Aorta (tissue), 5 donors: ENCODE data around the gene APOBEC3B. TPM values are rescaled to one million over a fixed set of nuclear protein-coding genes. Genes with fewer than 3 reads are reported as not detected.
"Not testable (repeated sequence)": the region's sequence is repeated elsewhere in the genome, so short reads cannot be mapped to it uniquely, and the experiment has no call there.

Experiments used
- ATAC-seq: fragments of 200-7000 bp; cut with Tn5 transposase; one replicate; pipeline ENCODE4 v1.9.1; 2022; ENCODE audit warnings: moderate library complexity; ENCODE audit not compliant: low FRiP score
- DNase-seq, 2 donors: peaks; one replicate each; pipeline ENCODE4 v3.0.0-alpha.2; 2020
- H3K27ac ChIP-seq, 2 donors: one replicate each; pipeline ENCODE4 v1.5.1; 2013; ENCODE audit warnings: low read length in 2 of 2, mild to moderate bottlenecking in 2 of 2, moderate library complexity in 2 of 2, control low read depth in 1 of 2, inconsistent platforms in 1 of 2, low read depth in 1 of 2
- H3K27me3 ChIP-seq, 2 donors: one replicate each; pipeline ENCODE4 v1.6.1; 2013; ENCODE audit warnings: control low read depth in 1 of 2, low read length in 1 of 2, mild to moderate bottlenecking in 1 of 2, moderate library complexity in 1 of 2; ENCODE audit not compliant: insufficient read depth in 2 of 2, control insufficient read depth in 1 of 2
- H3K36me3 ChIP-seq, 2 donors: one replicate each; pipeline ENCODE4 v1.6.1; 2013; ENCODE audit warnings: control low read depth in 1 of 2, low read length in 1 of 2, mild to moderate bottlenecking in 1 of 2; ENCODE audit not compliant: insufficient read depth in 2 of 2, control insufficient read depth in 1 of 2
- H3K4me1 ChIP-seq, 2 donors: one replicate each; pipeline ENCODE4 v1.6.1; 2013; ENCODE audit warnings: low read length in 2 of 2, control low read depth in 1 of 2, mild to moderate bottlenecking in 1 of 2, moderate library complexity in 1 of 2; ENCODE audit not compliant: insufficient read depth in 2 of 2, control insufficient read depth in 1 of 2
- H3K4me3 ChIP-seq, 2 donors: one replicate each; pipeline ENCODE4 v1.5.1; 2013; ENCODE audit warnings: low read length in 2 of 2, control low read depth in 1 of 2, mild to moderate bottlenecking in 1 of 2
- H3K9me3 ChIP-seq: one replicate; pipeline ENCODE4 v1.6.1; 2013; ENCODE audit warnings: mild to moderate bottlenecking, low read length; ENCODE audit not compliant: control insufficient read depth
- WGBS, 2 donors: extraction: QIAGEN DNeasy Blood & Tissue Kit; methylation state at CpG; one replicate each; pipeline ENCODE4 v1.1.7; 2013; 5-methylcytosine and 5-hydroxymethylcytosine counted together
- intact Hi-C, 2 donors: fragments of 100-400 bp; cut with DNase I; formaldehyde crosslinking; loops; one replicate each; pipeline versions ENCODE4 v1.14.2 to v1.15.0; 2022
- polyA plus RNA-seq, 2 donors: library from polyadenylated mRNA; stranded (reverse); fragments of 200-250 nt; gene quantifications; one replicate each; pipeline ENCODE4 v1.2.3, GENCODE V29; 2013
- total RNA-seq, 2 donors: library from RNA; stranded (reverse); fragmentation: NEBNext Ultra II Directional; extraction: Animal tissue kit (Norgen Biotek cat#: 25700); gene quantifications; one replicate each; pipeline ENCODE4 v1.2.1, GENCODE V29; 2021
- donor health status: healthy with polysubstance abuse.
- donor health status: Bipolar disorder and iron deficiency.
- donor health status: DM: no; HTN: no; CAD: no.
- donor health status: DM: no; HTN: no; CAD: no.
- donor health status: DM: yes; HTN: yes; CAD: no.

The APOBEC3B gene
- total and polyA plus RNA-seq, 4 donors, result 1.4 to 2.0 TPM; not detected in 2

GRCh38 chr22:39021552-39022250, 39.6 kb downstream of the APOBEC3B start:
- WGBS, 2 donors, result 78% methylated on average over 9 of the region's 9 CpGs
- no peaks in the 10 kb centered on the region for H3K4me1 ChIP-seq
- H3K9me3 ChIP-seq, result no peaks in the 10 kb centered on the region
- intact Hi-C loops, result no loop called here
- DNase-seq (no peak), ATAC-seq (peak; percentile 16)
- H3K27me3 ChIP-seq, result no peaks in the 10 kb centered on the region
- no peak overlapping the region for H3K27ac ChIP-seq
- H3K4me3 ChIP-seq, result no peak overlapping the region
- H3K36me3 ChIP-seq, result no peaks in the 10 kb centered on the region

GRCh38 chr22:39024519-39025308, 42.6 kb downstream of the APOBEC3B start:
- intact Hi-C loops, result no loop called here
- ATAC-seq, result no peak

GRCh38 chr22:39026509-39027150, 44.5 kb downstream of the APOBEC3B start:
- H3K4me3 ChIP-seq, result no peak overlapping the region
- no peaks in the 10 kb centered on the region for H3K4me1 ChIP-seq
- intact Hi-C loops, result no loop called here
- H3K27ac ChIP-seq, result no peak overlapping the region
- H3K27me3 ChIP-seq, result no peaks in the 10 kb centered on the region
- H3K9me3 ChIP-seq, result no peaks in the 10 kb centered on the region
- ATAC-seq (no peak), DNase-seq (no peak)
- WGBS, 2 donors, result 91% methylated on average over 12 of the region's 12 CpGs
- H3K36me3 ChIP-seq, result no peaks in the 10 kb centered on the region

More at GRCh38 chr22:39024519-39025308, 42.6 kb downstream of the APOBEC3B start:
- Histone ChIP-seq H3K27me3 (no peaks in the 10 kb centered on the region), H3K4me3 (no peak overlapping the region), H3K27ac (no peak overlapping the region), H3K36me3 (no peaks in the 10 kb centered on the region), H3K4me1 (no peaks in the 10 kb centered on the region), H3K9me3 (no peaks in the 10 kb centered on the region)
- no peak for DNase-seq
- 88 to 90% methylated on average over 14 to 15 of the region's 15 CpGs for WGBS, 2 donors

GRCh38 chr22:39027717-39028116, 45.6 kb downstream of the APOBEC3B start:
- no peak overlapping the region for H3K4me3 ChIP-seq
- no peaks in the 10 kb centered on the region for H3K9me3 ChIP-seq
- ATAC-seq (no peak), DNase-seq (no peak)
- 87 to 89% methylated on average over 4 of the region's 4 CpGs for WGBS, 2 donors
- H3K27ac ChIP-seq, result no peak overlapping the region
- no peaks in the 10 kb centered on the region for H3K4me1 ChIP-seq
- H3K36me3 ChIP-seq, result no peaks in the 10 kb centered on the region
- H3K27me3 ChIP-seq, result no peaks in the 10 kb centered on the region
- intact Hi-C loops, result no loop called here

- H3K4me1 ChIP-seq, result no peaks in the 10 kb centered on the region
- ATAC-seq (no peak), DNase-seq (no peak)
- H3K9me3 ChIP-seq, result no peaks in the 10 kb centered on the region
- intact Hi-C loops, result no loop called here
- WGBS, 2 donors, result 90 to 91% methylated on average over 11 of the region's 11 CpGs
- no peak overlapping the region for H3K4me3 ChIP-seq
- no peaks in the 10 kb centered on the region for H3K27me3 ChIP-seq
- no peak overlapping the region for H3K27ac ChIP-seq
- no peaks in the 10 kb centered on the region for H3K36me3 ChIP-seq
Measured at GRCh38 chr22:39028281-39028680, 46.1 kb downstream of the APOBEC3B start.

- Histone ChIP-seq H3K4me1 (no peaks in the 10 kb centered on the region), H3K9me3 (no peaks in the 10 kb centered on the region), H3K36me3 (no peaks in the 10 kb centered on the region), H3K27ac (no peak overlapping the region), H3K27me3 (no peaks in the 10 kb centered on the region), H3K4me3 (no peak overlapping the region)
- DNase-seq (no peak), ATAC-seq (no peak)
- intact Hi-C loops, result no loop called here
- 90 to 92% methylated on average over 13 of the region's 13 CpGs for WGBS, 2 donors
Measured at GRCh38 chr22:39029227-39029626, 47.1 kb downstream of the APOBEC3B start.

- WGBS, 2 donors, result 96 to 99% methylated on average over 14 of the region's 14 CpGs
- H3K9me3 ChIP-seq, result no peaks in the 10 kb centered on the region
Measured at GRCh38 chr22:39030705-39031104, 48.6 kb downstream of the APOBEC3B start.

GRCh38 chr22:39031434-39032295, 49.5 kb downstream of the APOBEC3B start:
- ATAC-seq, H3K27me3 ChIP-seq, H3K36me3 ChIP-seq, H3K27ac ChIP-seq, H3K4me3 ChIP-seq, H3K4me1 ChIP-seq, H3K9me3 ChIP-seq, intact Hi-C loops, DNase-seq: not testable (repeated sequence)
- 59 to 67% methylated on average over 15 to 17 of the region's 18 CpGs for WGBS, 2 donors

More at GRCh38 chr22:39030705-39031104, 48.6 kb downstream of the APOBEC3B start:
- Histone ChIP-seq H3K4me1 (no peaks in the 10 kb centered on the region), H3K36me3 (no peaks in the 10 kb centered on the region), H3K27me3 (no peaks in the 10 kb centered on the region), H3K27ac (no peak overlapping the region), H3K4me3 (no peak overlapping the region)
- no peak for ATAC-seq
- intact Hi-C loops, result no loop called here
- DNase-seq, result no peak
